ENCODE data around the gene FBF1.
"Not testable (repeated sequence)": the region's sequence is repeated elsewhere in the genome, so short reads cannot be mapped to it uniquely, and the experiment has no call there.

FBF1 gene

GRCh38 chr17:75875182-75875939 is 65.5 kb downstream of the FBF1 start:
- DNase-seq (ENCODE audit: low read depth): no peak

DNA sequence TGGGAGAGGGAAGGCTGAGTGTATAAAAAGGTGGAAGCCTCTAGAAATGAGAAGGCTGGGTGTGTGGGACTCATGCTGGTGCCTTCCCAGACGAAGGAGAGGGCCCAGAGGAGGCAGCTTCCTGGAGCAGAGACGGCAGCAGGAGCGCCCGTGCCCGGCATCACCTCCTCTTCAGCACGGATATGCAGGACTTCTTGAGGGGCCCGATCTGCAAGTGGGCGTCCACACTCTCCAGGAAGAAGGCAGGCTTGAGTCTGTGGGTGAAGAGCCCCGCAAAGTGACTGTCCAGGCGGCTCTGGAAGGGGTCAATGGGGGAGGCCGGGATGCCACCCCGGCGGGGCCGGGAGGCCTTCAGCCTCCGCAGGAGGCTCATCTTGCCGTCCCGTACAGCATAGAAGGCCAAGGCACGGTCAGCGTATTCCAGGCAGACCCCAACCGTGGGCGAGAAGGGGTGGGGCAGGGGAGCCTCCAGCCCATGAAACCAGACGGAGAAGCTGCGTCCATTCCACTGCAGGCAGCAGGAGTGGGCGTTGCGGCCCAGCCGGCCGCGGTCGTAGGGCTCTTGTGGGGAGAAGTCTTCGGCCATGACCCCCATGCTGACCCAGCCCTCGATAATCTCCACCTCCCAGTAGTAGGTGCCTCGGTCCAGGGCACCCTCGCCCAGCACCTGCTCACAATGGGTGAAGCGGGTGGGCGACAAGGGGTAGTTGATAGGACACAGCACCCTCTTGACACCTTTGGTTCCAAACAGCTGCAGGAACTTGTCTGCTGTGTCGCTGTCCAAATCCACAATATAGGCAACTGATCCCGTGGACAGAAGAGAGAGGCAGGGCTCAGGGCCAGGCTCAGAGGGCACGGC is 66.3 kb downstream of the FBF1 start:
- DNase-seq (ENCODE audit: low read depth): no peak

GRCh38 chr17:75873587-75874322 is 67.1 kb downstream of the FBF1 start:
- no peak for DNase-seq (ENCODE audit: low read depth)

DNA sequence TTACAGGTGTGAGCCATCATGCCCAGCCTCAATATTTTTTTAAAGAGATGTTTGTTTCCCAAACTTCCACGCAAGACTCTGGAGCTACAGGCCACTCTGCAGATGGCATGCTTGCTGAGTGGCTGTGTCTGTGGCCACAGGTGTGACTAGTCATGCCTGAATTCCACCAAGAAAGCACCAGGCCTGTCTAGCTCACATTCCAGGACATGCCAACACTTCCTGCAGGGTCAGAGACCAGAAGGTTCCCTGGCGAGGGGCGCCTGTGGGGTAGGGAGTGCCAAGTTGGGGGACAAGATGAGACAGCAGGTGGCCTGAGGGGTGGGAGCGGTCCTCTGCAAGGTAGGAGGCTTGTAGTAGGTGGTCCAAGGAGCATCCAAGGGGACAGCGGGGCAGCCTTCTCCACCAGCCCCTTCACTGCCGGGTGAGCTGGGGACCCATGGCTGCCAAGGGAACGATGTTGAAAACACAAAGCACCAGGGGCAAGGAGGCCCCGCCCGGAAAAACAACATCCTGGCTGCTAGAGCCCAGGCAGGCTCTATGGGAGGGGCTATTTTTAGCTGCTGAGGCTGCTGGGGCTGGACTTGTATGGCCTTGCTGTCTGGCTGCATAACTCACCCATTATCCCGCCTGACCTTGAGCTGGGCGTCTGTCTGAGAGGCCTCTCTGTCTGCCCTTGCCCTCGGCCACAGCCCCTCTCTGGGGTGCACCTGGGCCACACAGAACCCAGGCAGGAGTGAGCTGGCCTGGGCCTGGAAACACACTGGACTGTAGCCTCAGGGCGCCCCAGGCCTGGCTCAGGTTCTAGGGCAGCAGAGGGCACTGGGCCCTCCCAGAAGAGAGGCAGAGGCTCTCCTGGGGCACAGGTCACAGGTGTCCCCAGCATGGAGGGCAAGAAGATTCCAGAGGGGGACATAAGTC is 68.1 kb downstream of the FBF1 start:
- DNase-seq (ENCODE audit: low read depth): no peak

GRCh38 chr17:75870228-75870627 is 70.6 kb downstream of the FBF1 start:
- not testable (repeated sequence) for DNase-seq (ENCODE audit: low read depth)

DNA sequence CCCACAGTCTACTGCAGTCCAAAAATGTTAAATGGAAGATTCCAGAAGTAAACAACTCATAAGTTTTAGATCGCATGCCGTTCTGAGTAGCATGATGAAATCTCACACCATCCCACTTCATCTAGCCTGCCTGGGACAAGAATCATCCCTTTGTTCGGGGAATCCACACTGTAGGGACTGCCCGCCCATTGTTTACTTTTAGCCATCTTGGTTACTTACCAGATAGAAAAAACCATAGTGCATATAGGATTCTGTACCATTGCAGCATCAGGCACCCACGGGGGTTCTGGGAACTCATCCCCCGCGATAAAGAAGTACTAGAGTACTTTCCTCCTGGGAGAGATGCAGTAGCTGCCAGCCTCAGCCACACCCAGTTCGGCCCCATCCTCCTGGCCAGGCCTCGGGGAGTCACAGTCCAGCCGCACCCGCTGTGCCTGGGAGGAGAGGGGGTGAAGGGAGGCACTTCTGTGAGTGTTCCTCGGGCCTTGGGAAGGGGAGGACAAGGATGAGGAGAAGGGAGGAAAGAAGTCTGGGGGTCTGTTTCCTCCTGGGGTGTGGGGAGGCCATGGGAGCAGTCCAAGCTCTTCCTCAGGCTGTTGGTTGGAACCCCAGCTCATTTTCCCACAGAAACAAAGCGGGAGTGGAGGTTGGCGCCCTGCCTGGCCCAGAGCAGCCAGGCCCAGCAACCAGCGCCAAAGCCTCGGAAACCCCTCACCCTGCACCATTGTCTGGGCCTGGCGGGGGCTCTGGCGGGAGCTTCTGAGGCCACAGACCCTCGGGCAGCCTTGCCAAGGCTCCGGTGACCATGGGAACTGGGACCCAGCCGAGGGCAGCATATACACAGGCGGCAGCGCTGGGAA is 71.3 kb downstream of the FBF1 start:
- DNase-seq (ENCODE audit: low read depth): no peak

DNA sequence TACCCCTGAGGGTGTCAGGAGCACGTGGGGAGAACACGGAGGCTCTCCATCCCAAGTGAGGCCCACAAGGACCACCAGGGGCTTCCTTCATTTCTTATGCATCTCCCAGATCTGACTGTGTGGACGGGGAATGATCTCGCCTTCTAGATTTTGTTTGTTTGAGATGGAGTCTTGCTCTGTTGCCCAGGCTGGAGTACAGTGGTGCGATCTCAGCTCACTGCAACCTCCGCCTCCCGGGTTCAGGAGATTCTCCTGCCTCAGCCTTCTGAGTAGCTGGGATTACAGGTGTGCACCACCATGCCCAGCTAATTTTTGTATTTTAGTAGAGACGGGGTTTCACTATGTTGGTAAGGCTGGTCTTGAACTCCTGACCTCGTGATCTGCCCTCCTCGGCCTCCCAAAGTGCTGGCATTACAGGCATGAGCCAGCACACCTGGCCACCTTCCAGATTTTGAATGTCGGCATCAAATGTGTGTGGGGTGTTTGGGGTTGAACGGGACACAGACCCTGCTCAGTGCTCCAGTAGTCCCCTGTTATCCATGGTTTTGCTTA is 72.0 kb downstream of the FBF1 start:
- not testable (repeated sequence) for DNase-seq (ENCODE audit: low read depth)

GRCh38 chr17:75865404-75866188 is 75.2 kb downstream of the FBF1 start:
- DNase-seq (ENCODE audit: low read depth): not testable (repeated sequence)

- DNase-seq (ENCODE audit: low read depth): not testable (repeated sequence)
Observed at GRCh38 chr17:75864887-75865286, 76.0 kb downstream of the FBF1 start.

GRCh38 chr17:75864448-75864871 is 76.4 kb downstream of the FBF1 start:
- no peak for DNase-seq (ENCODE audit: low read depth)

- no peak for DNase-seq (ENCODE audit: low read depth)
Observed at GRCh38 chr17:75861927-75862317, 78.9 kb downstream of the FBF1 start.

Data from HS-27A (cell line).